ENCODE measurements around the gene USH1C. TPM values are rescaled to one million over a fixed set of nuclear protein-coding genes. Genes with fewer than 3 reads are reported as not detected.

Gene USH1C
- total RNA-seq, 1 donor from 2014 or later = not detected

GRCh38 chr11:17496406-17496805 is 47.8 kb downstream of the USH1C start:
- H3K36me3 Mint-ChIP-seq (ENCODE audit: low read depth) = no peaks in the 10 kb centered on the region
- DNase-seq (ENCODE audit: low read depth, low spot score) = no peak
- peaks cover 6% of the 10 kb centered on the region for H3K27me3 Mint-ChIP-seq (ENCODE audit: low read depth)
- H3K27ac Mint-ChIP-seq (ENCODE audit: unreplicated experiment) = no peak overlapping the region
- no peaks in the 10 kb centered on the region for H3K9me3 Mint-ChIP-seq
- no peak overlapping the region for H3K4me3 Mint-ChIP-seq
- TF ChIP-seq, protein P1, sequence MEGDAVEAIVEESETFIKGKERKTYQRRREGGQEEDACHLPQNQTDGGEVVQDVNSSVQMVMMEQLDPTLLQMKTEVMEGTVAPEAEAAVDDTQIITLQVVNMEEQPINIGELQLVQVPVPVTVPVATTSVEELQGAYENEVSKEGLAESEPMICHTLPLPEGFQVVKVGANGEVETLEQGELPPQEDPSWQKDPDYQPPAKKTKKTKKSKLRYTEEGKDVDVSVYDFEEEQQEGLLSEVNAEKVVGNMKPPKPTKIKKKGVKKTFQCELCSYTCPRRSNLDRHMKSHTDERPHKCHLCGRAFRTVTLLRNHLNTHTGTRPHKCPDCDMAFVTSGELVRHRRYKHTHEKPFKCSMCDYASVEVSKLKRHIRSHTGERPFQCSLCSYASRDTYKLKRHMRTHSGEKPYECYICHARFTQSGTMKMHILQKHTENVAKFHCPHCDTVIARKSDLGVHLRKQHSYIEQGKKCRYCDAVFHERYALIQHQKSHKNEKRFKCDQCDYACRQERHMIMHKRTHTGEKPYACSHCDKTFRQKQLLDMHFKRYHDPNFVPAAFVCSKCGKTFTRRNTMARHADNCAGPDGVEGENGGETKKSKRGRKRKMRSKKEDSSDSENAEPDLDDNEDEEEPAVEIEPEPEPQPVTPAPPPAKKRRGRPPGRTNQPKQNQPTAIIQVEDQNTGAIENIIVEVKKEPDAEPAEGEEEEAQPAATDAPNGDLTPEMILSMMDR (conservative IDR thresholded peaks at IDR 0.05) = no peak
- H3K4me1 Mint-ChIP-seq = no peaks in the 10 kb centered on the region

GRCh38 chr11:17494019-17494418 is 50.2 kb downstream of the USH1C start:
- no peak overlapping the region for H3K4me3 Mint-ChIP-seq
- DNase-seq (ENCODE audit: low read depth, low spot score) = no peak
- H3K27me3 Mint-ChIP-seq (ENCODE audit: low read depth) = peaks cover 7% of the 10 kb centered on the region
- no peak overlapping the region for H3K27ac Mint-ChIP-seq (ENCODE audit: unreplicated experiment)
- H3K4me1 Mint-ChIP-seq = no peaks in the 10 kb centered on the region
- H3K9me3 Mint-ChIP-seq = no peaks in the 10 kb centered on the region
- TF ChIP-seq, protein P1 (conservative IDR thresholded peaks at IDR 0.05) = no peak
- H3K36me3 Mint-ChIP-seq (ENCODE audit: low read depth) = no peaks in the 10 kb centered on the region

- Mint-ChIP-seq H3K36me3 (ENCODE audit: low read depth) (no peaks in the 10 kb centered on the region), H3K4me3 (no peak overlapping the region), H3K27me3 (ENCODE audit: low read depth) (peaks cover 6% of the 10 kb centered on the region), H3K27ac (ENCODE audit: unreplicated experiment) (no peak overlapping the region), H3K4me1 (no peaks in the 10 kb centered on the region), H3K9me3 (no peaks in the 10 kb centered on the region)
- no peak for DNase-seq (ENCODE audit: low read depth, low spot score)
- TF ChIP-seq, protein P1 (conservative IDR thresholded peaks at IDR 0.05) = no peak
Measured at GRCh38 chr11:17490938-17491337, 53.3 kb downstream of the USH1C start.

GRCh38 chr11:17490232-17490631 is 54.0 kb downstream of the USH1C start:
- no peak for DNase-seq (ENCODE audit: low read depth, low spot score)
- TF ChIP-seq, protein P1 (conservative IDR thresholded peaks at IDR 0.05) = no peak
- Mint-ChIP-seq H3K4me1 (no peaks in the 10 kb centered on the region), H3K4me3 (no peak overlapping the region), H3K27ac (ENCODE audit: unreplicated experiment) (no peak overlapping the region), H3K27me3 (ENCODE audit: low read depth) (peaks cover 6% of the 10 kb centered on the region), H3K36me3 (ENCODE audit: low read depth) (no peaks in the 10 kb centered on the region), H3K9me3 (no peaks in the 10 kb centered on the region)

- Mint-ChIP-seq H3K4me1 (no peaks in the 10 kb centered on the region), H3K36me3 (ENCODE audit: low read depth) (no peaks in the 10 kb centered on the region), H3K27ac (ENCODE audit: unreplicated experiment) (no peak overlapping the region), H3K4me3 (no peak overlapping the region), H3K9me3 (no peaks in the 10 kb centered on the region), H3K27me3 (ENCODE audit: low read depth) (peaks cover 6% of the 10 kb centered on the region)
- TF ChIP-seq, protein P1 (conservative IDR thresholded peaks at IDR 0.05) = no peak
- DNase-seq (ENCODE audit: low read depth, low spot score) = no peak
Measured at GRCh38 chr11:17489751-17490150, 54.5 kb downstream of the USH1C start.

- Mint-ChIP-seq H3K4me1 (no peaks in the 10 kb centered on the region), H3K27ac (ENCODE audit: unreplicated experiment) (no peak overlapping the region), H3K36me3 (ENCODE audit: low read depth) (no peaks in the 10 kb centered on the region), H3K9me3 (peaks cover under 1% of the 10 kb centered on the region), H3K27me3 (ENCODE audit: low read depth) (peaks cover 9% of the 10 kb centered on the region), H3K4me3 (no peak overlapping the region)
- no peak for DNase-seq (ENCODE audit: low read depth, low spot score)
- TF ChIP-seq, protein P1 (conservative IDR thresholded peaks at IDR 0.05) = no peak
Measured at GRCh38 chr11:17488563-17488962, 55.7 kb downstream of the USH1C start.
